HCT116 (cell line): ENCODE measurements around the gene DMPK. TPM values are rescaled to one million over a fixed set of nuclear protein-coding genes. Genes with fewer than 3 reads are reported as not detected.

ENCODE experiments used
- ATAC-seq: fragments of 200-7000 bp; cut with Tn5 transposase; 2 replicates; pipeline ENCODE4 v1.9.1; 2020; ENCODE audit warnings: mild to moderate bottlenecking, moderate library complexity
- BruUV-seq: library from RNA; stranded (reverse); fragments of 400-500 nt; replicated peaks from 2 replicates; lab custom pipeline; 2021; lab: Mats Ljungman, UMichigan
- CTCF ChIA-PET: fragments of 300-600 bp; sonication (Branson Sonifier 250); formaldehyde crosslinking; loops from one replicate; lab custom pipeline; 2021; ENCODE audit warnings: antibody characterized with exemption; lab: Charles Lee
- POLR2A ChIA-PET: fragments of 300-600, 350-600 bp; sonication (Branson Sonifier 250); formaldehyde crosslinking; loops from one replicate; lab custom pipeline; 2021; ENCODE audit warnings: antibody characterized with exemption; lab: Charles Lee
- RAD21 ChIA-PET, 2 experiments: fragments of 300-600 bp; sonication (Branson Sonifier 250); formaldehyde crosslinking; loops; one replicate each; lab custom pipeline; 2023; ENCODE audit warnings: low total read pairs in 2 of 2; ENCODE audit not compliant: uncharacterized antibody in 2 of 2, unreplicated experiment in 2 of 2, low non-redundant PET in 1 of 2; lab: Charles Lee
- DNase-seq: peaks from one replicate; pipeline ENCODE4 v3.0.0-alpha.2; 2010; ENCODE audit warnings: low read depth, low spot score
- H2AFZ ChIP-seq: fragments of 200-600 bp; shearing (Covaris generic), sonication (generic); 2 replicates; pipeline ENCODE4 v1.6.1; 2017; ENCODE audit warnings: low read depth, mixed run types, mixed read lengths, antibody characterized with exemption, low read length; ENCODE audit not compliant: poor library complexity, severe bottlenecking
- H3K27ac ChIP-seq: 2 replicates; pipeline ENCODE4 v1.5.1; 2012; ENCODE audit warnings: low read depth, low read length
- H3K27me3 ChIP-seq: fragments of 200-600 bp; sonication (generic); 2 replicates; pipeline ENCODE4 v1.6.1; 2016; ENCODE audit warnings: mixed run types, low read length, mixed read lengths; ENCODE audit not compliant: insufficient read depth
- H3K36me3 ChIP-seq, 2 experiments: fragments of 200-500 bp in 1 of 2; fragments of 200-600 bp in 1 of 2; sonication (Bioruptor generic) in 1 of 2; sonication (generic) in 1 of 2; 2 replicates each; pipeline versions ENCODE4 v1.5.1 to v1.6.1; 2014 to 2016; ENCODE audit warnings: low read length in 2 of 2, inconsistent platforms in 1 of 2, mixed read lengths in 1 of 2, mixed run types in 1 of 2; ENCODE audit not compliant: insufficient read depth in 2 of 2, control insufficient read depth in 1 of 2
- H3K4me1 ChIP-seq, 2 experiments: fragments of 200-600 bp in 1 of 2; sonication (generic) in 1 of 2; 2 replicates each; pipeline versions ENCODE4 v1.5.1 to v1.6.1; 2012 to 2017; ENCODE audit warnings: low read length in 2 of 2, inconsistent platforms in 1 of 2, mild to moderate bottlenecking in 1 of 2, mixed read lengths in 1 of 2, mixed run types in 1 of 2, moderate library complexity in 1 of 2; ENCODE audit not compliant: insufficient read depth in 2 of 2, control insufficient read depth in 1 of 2
- H3K4me2 ChIP-seq: fragments of 200-600 bp; sonication (generic); 2 replicates; pipeline ENCODE4 v1.6.1; 2017; ENCODE audit warnings: mixed run types, low read length, mixed read lengths
- H3K4me3 ChIP-seq, 2 experiments: fragments of 200-600 bp in 1 of 2; sonication (generic) in 1 of 2; replicated peaks in 1 of 2; 2 replicates each; pipeline ENCODE4 v1.5.1; 2011 to 2016; ENCODE audit warnings: low read length in 2 of 2, control low read depth in 1 of 2, low read depth in 1 of 2, mild to moderate bottlenecking in 1 of 2, mixed read lengths in 1 of 2, mixed run types in 1 of 2
- H3K79me2 ChIP-seq: fragments of 200-600 bp; sonication (generic); 2 replicates; pipeline ENCODE4 v1.6.1; 2017; ENCODE audit warnings: mild to moderate bottlenecking, mixed run types, low read length, moderate library complexity, mixed read lengths; ENCODE audit not compliant: insufficient read depth
- H3K9ac ChIP-seq: fragments of 200-600 bp; sonication (generic); 2 replicates; pipeline ENCODE4 v1.6.1; 2016; ENCODE audit warnings: low read length, mixed read lengths
- H3K9me2 ChIP-seq: fragments of 200-600 bp; sonication (generic), shearing (Covaris generic); 2 replicates; pipeline ENCODE4 v1.6.1; 2017; ENCODE audit warnings: mixed run types, mild to moderate bottlenecking, moderate library complexity; ENCODE audit not compliant: insufficient read depth
- H3K9me3 ChIP-seq, 2 experiments: fragments of 200-500 bp in 1 of 2; fragments of 200-600 bp in 1 of 2; sonication (Bioruptor generic) in 1 of 2; sonication (generic) in 1 of 2; 2 replicates each; pipeline ENCODE4 v1.6.1; 2014 to 2017; ENCODE audit warnings: low read length in 2 of 2, mixed read lengths in 2 of 2, inconsistent platforms in 1 of 2, low read depth in 1 of 2, mild to moderate bottlenecking in 1 of 2, mixed run types in 1 of 2, moderate library complexity in 1 of 2; ENCODE audit not compliant: control insufficient read depth in 1 of 2, insufficient read depth in 1 of 2
- H4K20me1 ChIP-seq: fragments of 200-600 bp; sonication (generic), shearing (Covaris generic); 2 replicates; pipeline ENCODE4 v1.6.1; 2017; ENCODE audit warnings: mixed run types, mild to moderate bottlenecking, moderate library complexity; ENCODE audit not compliant: insufficient read depth
- ATF3 ChIP-seq: IDR thresholded peaks from 2 replicates; pipeline ENCODE4 v1.6.1; 2012
- CTCF ChIP-seq, 3 experiments: fragments of 200-600 bp in 1 of 3; sonication (generic) in 1 of 3; IDR thresholded peaks in 2 of 3; conservative IDR thresholded peaks in 1 of 3; 2 replicates each; pipeline ENCODE4 v1.5.1; 2012 to 2017; ENCODE audit warnings: low read depth in 2 of 3, low read length in 2 of 3, antibody characterized with exemption in 1 of 3, borderline replicate concordance in 1 of 3, control low read depth in 1 of 3, mild to moderate bottlenecking in 1 of 3, mixed read lengths in 1 of 3, mixed run types in 1 of 3, moderate library complexity in 1 of 3; ENCODE audit not compliant: insufficient read depth in 1 of 3
- EGR1 ChIP-seq: IDR thresholded peaks from 2 replicates; pipeline ENCODE4 v1.6.1; 2012; ENCODE audit warnings: low read depth
- FOSL1 ChIP-seq: IDR thresholded peaks from 2 replicates; pipeline ENCODE4 v1.6.1; 2012; ENCODE audit warnings: low read depth
- JUND ChIP-seq: IDR thresholded peaks from 2 replicates; pipeline ENCODE4 v1.6.1; 2012
- ZBTB33 ChIP-seq: IDR thresholded peaks from 2 replicates; pipeline ENCODE4 v1.6.1; 2011; ENCODE audit warnings: mild to moderate bottlenecking, low read length, moderate library complexity; ENCODE audit not compliant: insufficient replicate concordance; ENCODE audit errors: extremely low read depth
- ZNF274 ChIP-seq: fragments of 200-500 bp; sonication (Bioruptor generic); IDR thresholded peaks from 2 replicates; pipeline ENCODE4 v1.6.1; 2014; ENCODE audit warnings: mild to moderate bottlenecking, low read depth, low read length, inconsistent platforms
- intact Hi-C: fragments of 100-400 bp; cut with micrococcal nuclease; formaldehyde crosslinking; loops from 2 replicates; pipeline ENCODE4 v1.10.0; 2022
- total RNA-seq: library from RNA; stranded (reverse); gene quantifications from one replicate; pipeline ENCODE4 v1.2.1, GENCODE V29; 2021; ENCODE audit not compliant: unreplicated experiment

Gene DMPK
- total RNA-seq, 1 experiment from 2014 or later: 52.5 TPM

DNA sequence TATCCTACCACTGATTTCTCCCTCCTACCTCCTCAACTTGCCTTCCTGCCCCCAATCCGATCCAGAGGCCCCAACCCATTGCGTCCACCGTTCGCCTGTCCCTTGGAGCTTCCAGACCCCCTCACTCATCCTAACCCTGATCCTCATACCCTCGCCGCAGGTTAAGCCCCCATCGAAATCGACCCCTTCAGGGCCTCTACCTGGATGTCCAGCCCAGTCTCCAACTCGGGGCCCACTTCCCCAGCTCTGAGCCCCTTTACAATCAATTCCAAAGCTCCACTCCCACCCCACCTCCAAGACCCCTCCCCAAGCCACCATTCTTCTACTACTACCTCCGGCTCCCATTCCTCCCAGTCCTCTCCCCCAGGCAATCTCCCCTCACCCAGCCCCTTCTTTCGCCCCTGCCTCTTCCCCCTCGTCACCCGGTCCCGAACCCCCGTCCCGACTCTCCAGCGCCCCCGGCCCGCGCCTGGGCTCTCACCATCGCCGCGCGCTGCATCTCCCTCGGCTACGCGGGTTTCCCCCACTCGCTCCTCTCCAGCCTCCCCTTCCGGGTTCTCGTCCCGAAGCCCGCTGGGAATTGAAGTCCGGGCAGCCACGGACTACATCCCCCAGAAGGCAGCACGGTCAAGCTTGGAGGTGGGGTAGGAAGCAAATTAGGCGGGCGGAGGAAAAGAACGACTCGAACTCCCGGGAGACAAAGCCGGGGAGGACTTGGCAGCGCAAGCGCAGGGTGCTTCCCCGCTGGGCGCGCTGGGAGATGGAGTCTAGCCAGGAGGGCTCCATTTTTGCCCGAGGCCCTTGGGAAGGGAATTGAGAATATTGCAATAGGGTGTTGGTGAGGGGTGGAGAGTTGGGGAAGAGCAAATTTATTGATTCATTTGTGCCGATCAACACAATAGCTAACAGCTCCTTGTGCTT is 51.7 kb downstream of the DMPK start, which contains the start of gene FBXO46 (continued):
- TF ChIP-seq FOSL1: no peak
- TF ChIP-seq ZBTB33: peak; percentile 75
- TF ChIP-seq ATF3: no peak
- no peak for TF ChIP-seq ZNF274
- TF ChIP-seq EGR1: no peak

GRCh38 chr19:45729800-45730290 is 52.4 kb downstream of the DMPK start:
- no peaks in the 10 kb centered on the region for H4K20me1 ChIP-seq
- peak; percentile 8 for ATAC-seq
- H3K36me3 ChIP-seq: no peaks in the 10 kb centered on the region
- no peaks in the 10 kb centered on the region for H3K9me2 ChIP-seq
- no peak overlapping the region for H2AFZ ChIP-seq
- no peak for TF ChIP-seq ATF3
- TF ChIP-seq JUND: no peak
- peak; percentile 68 for TF ChIP-seq EGR1
- TF ChIP-seq CTCF (IDR thresholded peaks at IDR 0.05 in 2 of 3, conservative IDR thresholded peaks at IDR 0.05 in 1 of 3; ENCODE audit: borderline replicate concordance in 1 of 3, insufficient read depth in 1 of 3, low read depth in 2 of 3, low read length in 2 of 3): no peak
- H3K79me2 ChIP-seq: peaks cover 59% of the 10 kb centered on the region
- H3K4me1 ChIP-seq: peaks cover 13 to 50% of the 10 kb centered on the region in 2 experiments
- CTCF ChIA-PET: interaction anchor here (2.0 kb wide), 1 partner anchor 40 kb away, joined by 12 read pairs; the partner anchor contains the start of gene SIX5
- H3K27ac ChIP-seq: peak overlapping the region; percentile 75
- peak overlapping the region; percentile 89 to 92 for H3K4me3 ChIP-seq
- no peaks in the 10 kb centered on the region for H3K27me3 ChIP-seq
- intact Hi-C loops: loop anchor here (1.0 to 2.0 kb wide), 2 partner anchors 8 to 41 kb away; no protein-coding TSS in a partner anchor
- TSS peak; percentile 65 for BruUV-seq
- DNase-seq: no peak
- H3K4me2 ChIP-seq: peak overlapping the region; percentile 90
- H3K9ac ChIP-seq: peak overlapping the region; percentile 96
- POLR2A ChIA-PET: interaction anchor here (1.0 kb wide), 2 partner anchors 10 to 40 kb away, joined by 3 to 6 read pairs; partner anchors contain the start of gene SIX5
- no peaks in the 10 kb centered on the region for H3K9me3 ChIP-seq
- RAD21 ChIA-PET: no interaction called here
